Astrocyte of the hippocampus (primary cell): ENCODE results near the gene BMP10.
A peak's percentile ranks its signal among the peaks of the same experiment; 100 is the strongest.
"Not testable (repeated sequence)": the region's sequence is repeated elsewhere in the genome, so short reads cannot be mapped to it uniquely, and the experiment has no call there.

Source experiments
- DNase-seq: peaks from one replicate; pipeline ENCODE4 v3.0.0; 2011; ENCODE audit warnings: low read depth, low spot score

The BMP10 gene

GRCh38 chr2:68871159-68871764 lies at the start of gene BMP10:
Gene BMP10 (minus strand): TSS chr2:68871397. CDS start chr2:68871358, 39 bp downstream.
- DNase-seq: no peak

- DNase-seq: no peak
Measured at GRCh38 chr2:68920481-68921170, 49.4 kb upstream of the BMP10 start.

- peak; percentile 30 for DNase-seq
Measured at GRCh38 chr2:68918497-68918896, 47.3 kb upstream of the BMP10 start.

DNA sequence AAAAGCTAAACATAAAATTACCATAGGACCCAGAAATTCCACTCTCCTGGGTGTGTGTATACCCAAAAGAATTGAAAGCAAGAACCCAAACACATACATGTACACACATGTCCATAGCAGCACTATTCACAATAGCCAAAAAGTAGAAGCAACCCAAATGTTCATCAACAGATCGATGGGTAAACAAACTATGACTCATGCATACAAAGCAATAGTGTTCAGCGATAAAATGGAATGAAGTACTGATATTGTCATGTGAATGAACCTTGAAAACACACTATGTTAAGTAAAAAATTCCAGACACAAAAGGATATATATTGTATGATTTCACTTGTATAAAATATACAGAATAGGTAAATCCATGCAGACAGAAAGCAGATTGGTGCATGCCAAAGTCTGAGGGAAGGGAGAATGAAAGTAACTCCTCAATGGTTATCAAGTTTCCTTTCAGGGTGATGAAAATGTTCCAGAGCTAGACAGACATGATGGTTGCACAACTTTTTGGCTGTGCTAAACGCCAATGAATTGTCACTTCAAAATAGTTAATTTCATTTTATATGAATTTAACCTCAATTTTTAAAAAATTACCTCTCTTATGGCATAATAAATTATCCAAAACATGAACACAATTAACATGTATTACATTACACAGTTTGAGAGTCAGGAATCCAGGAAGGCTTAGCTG lies 46.0 kb upstream of the BMP10 start:
- DNase-seq: no peak

DNA sequence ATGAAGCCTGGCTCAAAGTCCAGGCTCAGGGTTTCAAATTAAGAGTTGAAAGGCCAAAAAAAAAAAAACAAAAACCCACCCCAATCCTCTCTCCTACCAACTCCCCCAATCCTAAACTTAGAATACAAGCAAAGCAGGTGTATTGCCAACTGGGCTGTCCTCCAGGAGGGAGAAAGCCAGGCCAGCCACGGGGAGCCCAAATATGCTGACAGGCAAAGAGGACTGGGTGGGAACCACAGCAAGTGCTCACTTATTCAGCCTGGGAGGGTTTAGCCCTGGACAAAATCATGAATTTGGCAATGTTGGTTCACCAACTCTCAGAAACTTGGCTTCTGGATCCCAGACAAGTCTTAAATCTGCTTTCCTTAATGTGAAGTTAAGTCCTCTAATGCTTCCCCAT lies 45.0 kb upstream of the BMP10 start:
- no peak for DNase-seq

GRCh38 chr2:68915393-68915792 lies 44.2 kb upstream of the BMP10 start:
- DNase-seq: no peak

GRCh38 chr2:68913359-68913758 lies 42.2 kb upstream of the BMP10 start:
- DNase-seq: no peak

GRCh38 chr2:68912732-68913131 lies 41.5 kb upstream of the BMP10 start:
- no peak for DNase-seq

GRCh38 chr2:68912111-68912510 lies 40.9 kb upstream of the BMP10 start:
- no peak for DNase-seq

DNA sequence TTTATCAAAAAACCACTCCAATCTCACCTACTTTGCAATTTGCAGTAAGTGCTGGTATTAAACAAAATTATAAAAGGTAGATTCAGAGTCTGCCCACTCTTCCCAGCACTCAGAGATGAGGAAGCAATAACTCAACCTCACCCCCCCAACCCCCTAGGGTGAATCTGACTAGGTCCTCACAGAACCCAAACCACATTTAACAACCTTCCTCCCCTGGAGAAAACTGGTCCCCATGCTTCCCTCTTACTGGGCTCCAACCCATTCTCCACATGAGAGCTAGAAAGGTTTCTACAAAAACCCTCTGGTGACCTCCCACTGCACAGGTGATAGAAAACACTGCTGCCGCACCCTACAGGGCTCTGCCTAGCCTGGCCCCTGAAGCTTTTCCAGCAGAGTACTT lies 40.5 kb upstream of the BMP10 start:
- DNase-seq: no peak

GRCh38 chr2:68911246-68911645 lies 40.0 kb upstream of the BMP10 start:
- no peak for DNase-seq

GRCh38 chr2:68909793-68910674 lies 38.8 kb upstream of the BMP10 start:
- peak; percentile 85 for DNase-seq

DNA sequence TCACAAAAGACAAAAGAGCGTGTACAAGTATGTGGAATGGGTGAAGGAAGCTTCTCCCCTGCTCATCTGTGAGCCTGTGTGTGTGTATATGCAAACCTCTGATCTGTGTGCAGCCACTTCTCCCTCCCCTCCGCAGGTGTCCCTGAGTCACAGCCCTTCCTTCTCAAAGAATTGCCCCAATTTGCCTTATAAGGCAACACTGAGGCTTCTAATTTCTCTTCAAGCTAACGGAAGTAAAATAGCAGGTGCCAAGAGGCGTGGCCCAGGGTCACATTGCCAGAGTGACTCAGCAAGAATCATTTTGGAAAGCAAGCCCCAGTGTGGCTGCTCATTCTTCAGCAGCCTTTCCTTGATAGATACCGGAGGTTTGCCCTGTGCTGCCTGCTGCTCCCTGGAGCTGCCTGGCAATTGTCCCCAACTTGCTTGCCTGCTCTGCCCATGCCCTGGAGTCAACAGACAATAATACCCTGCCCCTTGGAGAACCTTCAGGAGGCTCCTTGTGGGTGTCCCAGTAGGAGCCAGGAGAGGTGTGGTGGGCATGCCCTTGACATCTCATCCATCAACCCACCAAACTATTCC lies 37.3 kb upstream of the BMP10 start:
- DNase-seq: peak; percentile 84

DNA sequence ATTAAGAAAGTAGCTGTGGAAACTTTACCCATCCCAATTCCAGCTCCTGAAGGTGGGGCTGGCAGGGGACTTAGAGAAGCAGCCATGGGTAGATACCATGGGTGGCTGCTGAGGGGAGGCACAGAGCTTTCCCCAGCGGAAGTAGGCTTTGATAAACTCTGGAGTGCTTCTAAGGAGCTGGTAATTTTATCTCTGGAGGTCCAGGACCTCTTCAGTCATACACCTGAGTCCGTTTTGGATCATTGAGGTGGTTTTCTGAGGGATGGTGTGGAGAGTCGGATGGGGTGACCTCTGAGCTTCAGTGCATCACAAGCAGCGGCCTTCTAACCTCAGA lies 36.7 kb upstream of the BMP10 start:
- DNase-seq: no peak

DNA sequence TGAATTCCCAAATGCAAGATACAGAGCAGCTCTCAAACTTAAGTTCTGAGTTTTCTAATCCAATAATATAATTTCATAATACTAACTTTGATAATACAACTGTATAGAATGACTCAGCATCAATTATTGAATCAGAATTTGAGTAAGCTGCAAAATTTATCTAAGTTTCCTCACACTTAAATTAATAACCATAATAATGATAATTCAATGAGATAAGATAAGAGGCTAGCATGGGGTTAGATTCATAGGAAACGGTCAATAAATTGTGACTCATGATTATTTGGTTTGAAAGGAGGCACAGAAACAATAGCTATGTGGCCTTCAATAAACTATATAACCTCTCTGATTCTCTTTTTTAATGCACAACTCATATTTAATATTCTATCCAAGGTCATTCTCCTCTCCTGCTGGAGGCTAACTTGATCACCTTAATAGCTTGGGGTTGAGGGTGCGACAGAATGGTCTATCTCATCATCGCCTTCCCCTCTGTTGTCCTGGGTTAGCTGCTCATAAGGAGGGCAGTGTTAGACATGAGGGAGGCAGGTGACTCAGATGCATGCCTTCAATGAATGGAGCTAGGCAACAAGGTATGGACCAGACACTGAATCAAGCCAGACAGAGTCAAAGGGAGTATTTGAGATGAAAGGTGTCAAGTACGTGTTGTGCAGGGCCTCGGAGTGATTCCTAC lies 36.2 kb upstream of the BMP10 start:
- no peak for DNase-seq

GRCh38 chr2:68906716-68907115 lies 35.5 kb upstream of the BMP10 start:
- no peak for DNase-seq

GRCh38 chr2:68905116-68905515 lies 33.9 kb upstream of the BMP10 start:
- DNase-seq: no peak

- no peak for DNase-seq
Measured at GRCh38 chr2:68901561-68901960, 30.4 kb upstream of the BMP10 start.

GRCh38 chr2:68901199-68901514 lies 30.0 kb upstream of the BMP10 start:
- DNase-seq: no peak

GRCh38 chr2:68900496-68901198 lies 29.4 kb upstream of the BMP10 start:
- no peak for DNase-seq

GRCh38 chr2:68895981-68896380 lies 24.8 kb upstream of the BMP10 start:
- not testable (repeated sequence) for DNase-seq
